ENCODE measurements around the gene CALB2. TPM values are rescaled to one million over a fixed set of nuclear protein-coding genes. Genes with fewer than 3 reads are reported as not detected.

The CALB2 gene
- total and polyA plus RNA-seq, 2 donors (not counting 1 experiment from before 2014, with no cell fraction given) = not detected

DNA sequence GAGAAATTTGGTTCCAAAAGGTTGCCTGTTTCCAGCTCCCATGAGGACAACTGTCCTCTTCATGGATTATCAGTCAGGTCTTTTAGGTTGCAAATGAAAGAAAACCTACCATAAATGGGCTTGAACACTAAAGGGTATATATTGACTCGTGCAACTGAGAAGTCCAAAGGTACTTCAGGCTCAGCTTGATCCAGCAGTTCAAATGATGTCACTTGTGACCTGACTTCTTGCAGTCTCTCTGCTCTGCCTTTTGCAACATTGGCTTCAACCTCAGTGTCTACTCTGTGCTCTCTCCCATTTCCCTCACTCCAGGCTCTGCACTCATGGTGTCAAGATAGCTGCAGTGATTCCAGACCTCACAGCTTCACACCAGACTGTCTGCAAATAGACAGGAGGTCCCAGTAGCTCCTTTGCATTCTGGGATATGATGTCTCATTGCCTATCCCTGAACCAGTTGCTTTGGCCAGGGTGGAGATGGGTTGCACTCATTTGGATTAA, 5.5 kb upstream of the CALB2 start:
- CTCF ChIA-PET = no interaction called here
- Mint-ChIP-seq H3K27me3 (peaks cover 17% of the 10 kb centered on the region), H3K9me3 (ENCODE audit: insufficient read depth) (no peaks in the 10 kb centered on the region), H3K4me3 (no peak overlapping the region), H3K27ac (no peak overlapping the region), H3K4me1 (peaks cover under 1% of the 10 kb centered on the region)
- DNase-seq (no peak), ATAC-seq (ENCODE audit: low read depth) (no peak)
- peaks cover 0 to 10% (median 1%) of the 10 kb centered on the region in 4 experiments for H3K27me3 ChIP-seq (replicated peaks in 1 of 4; ENCODE audit: control extremely low read depth in 1 of 4, control insufficient read depth in 3 of 4, insufficient read depth in 4 of 4, low read length in 3 of 4)
- H4K20me1 ChIP-seq (ENCODE audit: control insufficient read depth, insufficient read depth, low read length, poor library complexity, severe bottlenecking) = no peaks in the 10 kb centered on the region
- no peaks in the 10 kb centered on the region for H3K79me2 ChIP-seq (ENCODE audit: control insufficient read depth, insufficient read depth, low read length)
- no peak overlapping the region for H2AFZ ChIP-seq (ENCODE audit: insufficient read depth, low read depth, low read length, poor library complexity, severe bottlenecking)
- no peaks in the 10 kb centered on the region for H3K9me3 ChIP-seq (ENCODE audit: control extremely low read depth in 1 of 3, control insufficient read depth in 2 of 3, insufficient read depth in 1 of 3, low read length in 2 of 3)
- H3K9ac ChIP-seq (ENCODE audit: low read length) = no peak overlapping the region
- 67% methylated on average over 1 of the region's 1 CpG for WGBS (ENCODE audit: insufficient coverage)
- no peaks in the 10 kb centered on the region for H3K36me3 ChIP-seq (replicated peaks in 1 of 2; ENCODE audit: control extremely low read depth in 1 of 2, control insufficient read depth in 1 of 2, extremely low read depth in 1 of 2, insufficient read depth in 2 of 2, low read length in 1 of 2)
- intact Hi-C loops (cut with micrococcal nuclease) = no loop called here
- H3K4me1 ChIP-seq (ENCODE audit: control insufficient read depth in 2 of 2, insufficient read depth in 2 of 2, low read length in 2 of 2) = peaks cover 0 to 2% of the 10 kb centered on the region in 2 donors
- TF ChIP-seq, protein P1, sequence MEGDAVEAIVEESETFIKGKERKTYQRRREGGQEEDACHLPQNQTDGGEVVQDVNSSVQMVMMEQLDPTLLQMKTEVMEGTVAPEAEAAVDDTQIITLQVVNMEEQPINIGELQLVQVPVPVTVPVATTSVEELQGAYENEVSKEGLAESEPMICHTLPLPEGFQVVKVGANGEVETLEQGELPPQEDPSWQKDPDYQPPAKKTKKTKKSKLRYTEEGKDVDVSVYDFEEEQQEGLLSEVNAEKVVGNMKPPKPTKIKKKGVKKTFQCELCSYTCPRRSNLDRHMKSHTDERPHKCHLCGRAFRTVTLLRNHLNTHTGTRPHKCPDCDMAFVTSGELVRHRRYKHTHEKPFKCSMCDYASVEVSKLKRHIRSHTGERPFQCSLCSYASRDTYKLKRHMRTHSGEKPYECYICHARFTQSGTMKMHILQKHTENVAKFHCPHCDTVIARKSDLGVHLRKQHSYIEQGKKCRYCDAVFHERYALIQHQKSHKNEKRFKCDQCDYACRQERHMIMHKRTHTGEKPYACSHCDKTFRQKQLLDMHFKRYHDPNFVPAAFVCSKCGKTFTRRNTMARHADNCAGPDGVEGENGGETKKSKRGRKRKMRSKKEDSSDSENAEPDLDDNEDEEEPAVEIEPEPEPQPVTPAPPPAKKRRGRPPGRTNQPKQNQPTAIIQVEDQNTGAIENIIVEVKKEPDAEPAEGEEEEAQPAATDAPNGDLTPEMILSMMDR (IDR thresholded peaks at IDR 0.05) = no peak
- TF ChIP-seq EZH2 (IDR thresholded peaks at IDR 0.05; ENCODE audit: borderline replicate concordance, insufficient read depth, low read depth, low read length, poor library complexity, severe bottlenecking) = no peak
- H3K4me3 ChIP-seq (ENCODE audit: control extremely low read depth in 1 of 5, extremely low read depth in 1 of 5, insufficient read depth in 1 of 5, low read depth in 2 of 5, low read length in 4 of 5) = no peak overlapping the region
- H3K4me2 ChIP-seq (replicated peaks; ENCODE audit: low read depth, low read length, poor library complexity, severe bottlenecking) = no peak overlapping the region
- H3K27ac ChIP-seq (ENCODE audit: low read length in 2 of 2) = no peak overlapping the region
- POLR2A ChIA-PET = no interaction called here

DNA sequence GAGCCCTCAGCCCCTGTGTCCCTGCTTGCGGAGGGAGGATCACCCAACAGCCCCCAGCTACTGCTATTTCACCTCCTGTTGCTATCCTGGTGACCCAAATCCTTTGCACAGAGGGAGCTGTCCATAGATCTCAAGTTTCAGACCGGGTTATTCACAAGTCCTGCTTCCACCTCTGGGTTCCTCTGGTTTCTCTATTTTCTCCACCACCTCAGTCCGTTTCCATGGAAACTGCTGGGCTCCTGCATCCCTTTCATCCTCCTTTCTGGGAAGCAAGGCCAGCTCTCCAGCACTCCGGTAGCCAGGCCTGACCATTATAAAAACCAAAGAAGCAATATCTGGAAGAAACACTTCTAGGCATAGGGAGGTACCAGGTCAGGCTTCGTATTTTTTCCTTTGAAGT, 4.8 kb upstream of the CALB2 start:
- Mint-ChIP-seq H3K9me3 (ENCODE audit: insufficient read depth) (no peaks in the 10 kb centered on the region), H3K27me3 (peaks cover 21% of the 10 kb centered on the region), H3K4me3 (no peak overlapping the region), H3K27ac (no peak overlapping the region), H3K4me1 (peaks cover 4% of the 10 kb centered on the region)
- Histone ChIP-seq H3K36me3 (replicated peaks in 1 of 2; ENCODE audit: control extremely low read depth in 1 of 2, control insufficient read depth in 1 of 2, extremely low read depth in 1 of 2, insufficient read depth in 2 of 2, low read length in 1 of 2) (no peaks in the 10 kb centered on the region), H3K27me3 (replicated peaks in 1 of 4; ENCODE audit: control extremely low read depth in 1 of 4, control insufficient read depth in 3 of 4, insufficient read depth in 4 of 4, low read length in 3 of 4) (peaks cover 0 to 16% (median 2%) of the 10 kb centered on the region in 4 experiments), H3K4me1 (ENCODE audit: control insufficient read depth in 2 of 2, insufficient read depth in 2 of 2, low read length in 2 of 2) (peaks cover 5 to 8% of the 10 kb centered on the region in 2 donors), H2AFZ (ENCODE audit: insufficient read depth, low read depth, low read length, poor library complexity, severe bottlenecking) (no peak overlapping the region), H4K20me1 (ENCODE audit: control insufficient read depth, insufficient read depth, low read length, poor library complexity, severe bottlenecking) (no peaks in the 10 kb centered on the region), H3K79me2 (ENCODE audit: control insufficient read depth, insufficient read depth, low read length) (no peaks in the 10 kb centered on the region), H3K9ac (ENCODE audit: low read length) (no peak overlapping the region), H3K27ac (ENCODE audit: low read length in 2 of 2) (no peak overlapping the region), H3K9me3 (ENCODE audit: control extremely low read depth in 1 of 3, control insufficient read depth in 2 of 3, insufficient read depth in 1 of 3, low read length in 2 of 3) (no peaks in the 10 kb centered on the region), H3K4me2 (replicated peaks; ENCODE audit: low read depth, low read length, poor library complexity, severe bottlenecking) (no peak overlapping the region), H3K4me3 (ENCODE audit: control extremely low read depth in 1 of 5, extremely low read depth in 1 of 5, insufficient read depth in 1 of 5, low read depth in 2 of 5, low read length in 4 of 5) (no peak overlapping the region)
- ChIA-PET POLR2A (no interaction called here), CTCF (no interaction called here)
- ATAC-seq (ENCODE audit: low read depth) (no peak), DNase-seq (no peak)
- TF ChIP-seq EZH2 (IDR thresholded peaks at IDR 0.05; ENCODE audit: borderline replicate concordance, insufficient read depth, low read depth, low read length, poor library complexity, severe bottlenecking) = no peak
- TF ChIP-seq, protein P1 (IDR thresholded peaks at IDR 0.05) = no peak
- 74% methylated on average over 4 of the region's 5 CpGs for WGBS (ENCODE audit: insufficient coverage)
- intact Hi-C loops (cut with micrococcal nuclease) = no loop called here
